HepG2 (cell line): ENCODE measurements around the gene NDST1. TPM values are rescaled to one million over a fixed set of nuclear protein-coding genes. Genes with fewer than 3 reads are reported as not detected.

Source experiments
- DMAP1 ChIP-seq: IDR thresholded peaks from 2 replicates; pipeline ENCODE4 v1.6.1; 2016
- FOXC1 ChIP-seq: sonication (generic); formaldehyde crosslinking; IDR thresholded peaks from 2 replicates; pipeline ENCODE4 v1.8.0; 2022; ENCODE audit warnings: mild to moderate bottlenecking, missing genetic modification reagents, borderline replicate concordance
- FOXJ3 ChIP-seq: sonication (generic); formaldehyde crosslinking; IDR thresholded peaks from 2 replicates; pipeline ENCODE4 v1.4.0; 2020; ENCODE audit warnings: missing genetic modification reagents, mild to moderate bottlenecking, borderline replicate concordance
- MAFF ChIP-seq: IDR thresholded peaks from 2 replicates; pipeline ENCODE4 v1.6.1; 2011; ENCODE audit warnings: low read depth, low read length, improper control_type of control experiment
- NCOA2 ChIP-seq: sonication (generic); formaldehyde crosslinking; IDR thresholded peaks from 2 replicates; pipeline ENCODE4 v1.8.0; 2022; ENCODE audit warnings: inconsistent platforms
- SALL1 ChIP-seq: sonication (generic); formaldehyde crosslinking; IDR thresholded peaks from 2 replicates; pipeline ENCODE4 v1.8.0; 2022; ENCODE audit warnings: mild to moderate bottlenecking, missing genetic modification reagents
- SMYD3 ChIP-seq: sonication (generic); formaldehyde crosslinking; IDR thresholded peaks from 2 replicates; pipeline ENCODE4 v1.8.1; 2023; ENCODE audit warnings: mild to moderate bottlenecking, missing genetic modification reagents
- SP2 ChIP-seq: sonication (generic); formaldehyde crosslinking; IDR thresholded peaks from 2 replicates; pipeline ENCODE4 v1.5.1; 2020; ENCODE audit warnings: mild to moderate bottlenecking, missing genetic modification reagents
- SP4 ChIP-seq: sonication (generic); formaldehyde crosslinking; IDR thresholded peaks from 2 replicates; pipeline ENCODE4 v1.8.1; 2023; ENCODE audit warnings: mild to moderate bottlenecking, missing genetic modification reagents
- SPEN ChIP-seq: sonication (generic); formaldehyde crosslinking; IDR thresholded peaks from 2 replicates; pipeline ENCODE4 v1.5.1; 2020; ENCODE audit warnings: low read depth, mild to moderate bottlenecking, missing genetic modification reagents
- TCF7 ChIP-seq: sonication (generic); IDR thresholded peaks from 2 replicates; pipeline ENCODE4 v1.6.1; 2016; ENCODE audit warnings: antibody characterized with exemption, low read depth
- TOE1 ChIP-seq: sonication (generic); formaldehyde crosslinking; IDR thresholded peaks from 2 replicates; pipeline ENCODE4 v1.4.0; 2020; ENCODE audit warnings: mild to moderate bottlenecking, missing genetic modification reagents
- ZBTB20 ChIP-seq: sonication (generic); formaldehyde crosslinking; IDR thresholded peaks from 2 replicates; pipeline ENCODE4 v1.8.1; 2023; ENCODE audit warnings: missing genetic modification reagents, low read depth, mild to moderate bottlenecking, borderline replicate concordance
- ZNF207 ChIP-seq: fragments of 450-650 bp; IDR thresholded peaks from 2 replicates; pipeline ENCODE4 v1.6.1; 2016; ENCODE audit warnings: antibody characterized with exemption, borderline replicate concordance
- ZNF24 ChIP-seq: fragments of 450-650 bp; IDR thresholded peaks from 2 replicates; pipeline ENCODE4 v1.6.1; 2017; ENCODE audit warnings: antibody characterized with exemption, mild to moderate bottlenecking
- ZNF441 ChIP-seq: sonication (generic); formaldehyde crosslinking; IDR thresholded peaks from 2 replicates; pipeline ENCODE4 v1.7.0; 2021; ENCODE audit warnings: missing genetic modification reagents, borderline replicate concordance
- ZNF549 ChIP-seq: sonication (generic); formaldehyde crosslinking; IDR thresholded peaks from 2 replicates; pipeline ENCODE4 v1.5.0; 2020; ENCODE audit warnings: missing genetic modification reagents
- ZNF614 ChIP-seq: IDR thresholded peaks from 2 replicates; pipeline ENCODE4 v1.6.1; 2018; ENCODE audit warnings: missing biosample characterization, missing genetic modification reagents, inconsistent platforms, borderline replicate concordance
- ZNF883 ChIP-seq: sonication (generic); formaldehyde crosslinking; IDR thresholded peaks from 2 replicates; pipeline ENCODE4 v1.5.1; 2020; ENCODE audit warnings: mild to moderate bottlenecking, missing genetic modification reagents; ENCODE audit errors: not compliant biosample characterization
- polyA plus RNA-seq, 8 experiments: library from polyadenylated mRNA; depleted of rRNA in 3 of 8; stranded (reverse) in 7 of 8; unstranded in 1 of 8; fragments of >200 nt; fragmentation: Illumina TruSeq in 4 of 8; extraction: Trizol in 4 of 8; gene quantifications; 2 replicates each; pipeline versions ENCODE4 v1.2.1 to v1.2.3, GENCODE V29; 2011 to 2016; ENCODE audit warnings: low read depth in 4 of 8, missing spikeins in 1 of 8, mixed read lengths in 1 of 8; ENCODE audit not compliant: insufficient read depth in 1 of 8
- total RNA-seq, 5 experiments: library from RNA; depleted of rRNA; stranded (reverse); fragments of >200 nt; fragmentation: Illumina TruSeq; extraction: Trizol; gene quantifications; 2 replicates each; pipeline ENCODE4 v1.2.3, GENCODE V29; 2016; ENCODE audit warnings: low read depth in 1 of 5
- TF ChIP-seq, protein P1 (sequence below): sonication (generic); formaldehyde crosslinking; IDR thresholded peaks from 2 replicates; pipeline ENCODE4 v1.4.0; 2020; ENCODE audit warnings: missing genetic modification reagents
- TF ChIP-seq, protein P2 (sequence below): sonication (generic); formaldehyde crosslinking; IDR thresholded peaks from 2 replicates; pipeline ENCODE4 v1.4.0; 2020; ENCODE audit warnings: missing genetic modification reagents
- TF ChIP-seq, protein P3 (sequence below): sonication (generic); formaldehyde crosslinking; IDR thresholded peaks from 2 replicates; pipeline ENCODE4 v1.4.0; 2020; ENCODE audit warnings: missing genetic modification reagents, borderline replicate concordance

NDST1 gene
- total and polyA plus RNA-seq, 2 of the 13 experiments (the other 11 are each of a cell fraction or from before 2014, with no cell fraction given): 23.8 to 26.2 TPM

DNA sequence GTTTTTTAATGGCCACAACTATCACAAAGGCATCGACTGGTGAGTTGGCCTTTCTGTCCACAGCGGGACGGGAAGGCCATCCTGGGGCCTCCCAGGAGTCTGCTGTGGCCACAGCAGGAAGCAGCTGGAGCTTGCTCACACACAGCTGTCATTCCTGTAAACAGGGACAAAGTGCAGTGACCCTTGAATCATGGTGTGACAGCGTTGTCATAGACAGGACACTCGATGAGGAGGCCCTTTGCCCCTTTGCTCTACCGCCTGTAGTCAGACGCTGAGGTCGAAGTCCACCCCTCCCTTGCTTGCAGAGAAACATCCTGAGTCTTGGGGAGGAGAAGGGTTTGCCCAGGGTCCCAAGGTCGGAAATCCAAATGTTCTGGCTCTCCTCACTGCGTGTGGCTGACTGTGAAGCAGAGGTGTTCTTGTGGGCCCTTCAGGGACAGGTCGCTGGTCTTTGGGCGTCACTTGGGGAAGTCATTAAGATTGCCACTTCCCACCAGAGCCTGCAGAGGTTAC is 35.1 kb downstream of the NDST1 start (continued):
- TF ChIP-seq SMYD3 (peak; percentile 65; the same call in 1 of the 2 replicates), SPEN (CRISPR knock-in tag) (peak; percentile 95), FOXJ3 (CRISPR knock-in tag) (peak; percentile 100), TOE1 (CRISPR knock-in tag) (peak; percentile 63; the same call in 1 of the 2 replicates), NCOA2 (CRISPR knock-in tag) (peak; percentile 99), MAFF (no peak; the same call in 1 of the 2 replicates), DMAP1 (CRISPR knock-in tag) (peak; percentile 88), ZNF24 (no peak), TCF7 (peak; percentile 87), ZBTB20 (CRISPR knock-in tag) (peak; percentile 99), ZNF441 (peak; percentile 77; the same call in 1 of the 2 replicates), ZNF207 (no peak), SALL1 (CRISPR knock-in tag) (peak; percentile 100), ZNF549 (CRISPR knock-in tag) (peak; percentile 99), SP4 (CRISPR knock-in tag) (peak; percentile 88), ZNF883 (CRISPR knock-in tag) (peak; percentile 82), FOXC1 (CRISPR knock-in tag) (peak; percentile 90), SP2 (CRISPR knock-in tag) (no peak), ZNF614 (peak; percentile 98)
- TF ChIP-seq, protein P1, sequence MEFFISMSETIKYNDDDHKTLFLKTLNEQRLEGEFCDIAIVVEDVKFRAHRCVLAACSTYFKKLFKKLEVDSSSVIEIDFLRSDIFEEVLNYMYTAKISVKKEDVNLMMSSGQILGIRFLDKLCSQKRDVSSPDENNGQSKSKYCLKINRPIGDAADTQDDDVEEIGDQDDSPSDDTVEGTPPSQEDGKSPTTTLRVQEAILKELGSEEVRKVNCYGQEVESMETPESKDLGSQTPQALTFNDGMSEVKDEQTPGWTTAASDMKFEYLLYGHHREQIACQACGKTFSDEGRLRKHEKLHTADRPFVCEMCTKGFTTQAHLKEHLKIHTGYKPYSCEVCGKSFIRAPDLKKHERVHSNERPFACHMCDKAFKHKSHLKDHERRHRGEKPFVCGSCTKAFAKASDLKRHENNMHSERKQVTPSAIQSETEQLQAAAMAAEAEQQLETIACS: no peak
- TF ChIP-seq, protein P2, sequence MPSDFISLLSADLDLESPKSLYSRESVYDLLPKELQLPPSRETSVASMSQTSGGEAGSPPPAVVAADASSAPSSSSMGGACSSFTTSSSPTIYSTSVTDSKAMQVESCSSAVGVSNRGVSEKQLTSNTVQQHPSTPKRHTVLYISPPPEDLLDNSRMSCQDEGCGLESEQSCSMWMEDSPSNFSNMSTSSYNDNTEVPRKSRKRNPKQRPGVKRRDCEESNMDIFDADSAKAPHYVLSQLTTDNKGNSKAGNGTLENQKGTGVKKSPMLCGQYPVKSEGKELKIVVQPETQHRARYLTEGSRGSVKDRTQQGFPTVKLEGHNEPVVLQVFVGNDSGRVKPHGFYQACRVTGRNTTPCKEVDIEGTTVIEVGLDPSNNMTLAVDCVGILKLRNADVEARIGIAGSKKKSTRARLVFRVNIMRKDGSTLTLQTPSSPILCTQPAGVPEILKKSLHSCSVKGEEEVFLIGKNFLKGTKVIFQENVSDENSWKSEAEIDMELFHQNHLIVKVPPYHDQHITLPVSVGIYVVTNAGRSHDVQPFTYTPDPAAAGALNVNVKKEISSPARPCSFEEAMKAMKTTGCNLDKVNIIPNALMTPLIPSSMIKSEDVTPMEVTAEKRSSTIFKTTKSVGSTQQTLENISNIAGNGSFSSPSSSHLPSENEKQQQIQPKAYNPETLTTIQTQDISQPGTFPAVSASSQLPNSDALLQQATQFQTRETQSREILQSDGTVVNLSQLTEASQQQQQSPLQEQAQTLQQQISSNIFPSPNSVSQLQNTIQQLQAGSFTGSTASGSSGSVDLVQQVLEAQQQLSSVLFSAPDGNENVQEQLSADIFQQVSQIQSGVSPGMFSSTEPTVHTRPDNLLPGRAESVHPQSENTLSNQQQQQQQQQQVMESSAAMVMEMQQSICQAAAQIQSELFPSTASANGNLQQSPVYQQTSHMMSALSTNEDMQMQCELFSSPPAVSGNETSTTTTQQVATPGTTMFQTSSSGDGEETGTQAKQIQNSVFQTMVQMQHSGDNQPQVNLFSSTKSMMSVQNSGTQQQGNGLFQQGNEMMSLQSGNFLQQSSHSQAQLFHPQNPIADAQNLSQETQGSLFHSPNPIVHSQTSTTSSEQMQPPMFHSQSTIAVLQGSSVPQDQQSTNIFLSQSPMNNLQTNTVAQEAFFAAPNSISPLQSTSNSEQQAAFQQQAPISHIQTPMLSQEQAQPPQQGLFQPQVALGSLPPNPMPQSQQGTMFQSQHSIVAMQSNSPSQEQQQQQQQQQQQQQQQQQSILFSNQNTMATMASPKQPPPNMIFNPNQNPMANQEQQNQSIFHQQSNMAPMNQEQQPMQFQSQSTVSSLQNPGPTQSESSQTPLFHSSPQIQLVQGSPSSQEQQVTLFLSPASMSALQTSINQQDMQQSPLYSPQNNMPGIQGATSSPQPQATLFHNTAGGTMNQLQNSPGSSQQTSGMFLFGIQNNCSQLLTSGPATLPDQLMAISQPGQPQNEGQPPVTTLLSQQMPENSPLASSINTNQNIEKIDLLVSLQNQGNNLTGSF (CRISPR knock-in tag): 0 out of 2 replicates have a peak, but pooled peaks have one; percentile 28
- TF ChIP-seq, protein P3, sequence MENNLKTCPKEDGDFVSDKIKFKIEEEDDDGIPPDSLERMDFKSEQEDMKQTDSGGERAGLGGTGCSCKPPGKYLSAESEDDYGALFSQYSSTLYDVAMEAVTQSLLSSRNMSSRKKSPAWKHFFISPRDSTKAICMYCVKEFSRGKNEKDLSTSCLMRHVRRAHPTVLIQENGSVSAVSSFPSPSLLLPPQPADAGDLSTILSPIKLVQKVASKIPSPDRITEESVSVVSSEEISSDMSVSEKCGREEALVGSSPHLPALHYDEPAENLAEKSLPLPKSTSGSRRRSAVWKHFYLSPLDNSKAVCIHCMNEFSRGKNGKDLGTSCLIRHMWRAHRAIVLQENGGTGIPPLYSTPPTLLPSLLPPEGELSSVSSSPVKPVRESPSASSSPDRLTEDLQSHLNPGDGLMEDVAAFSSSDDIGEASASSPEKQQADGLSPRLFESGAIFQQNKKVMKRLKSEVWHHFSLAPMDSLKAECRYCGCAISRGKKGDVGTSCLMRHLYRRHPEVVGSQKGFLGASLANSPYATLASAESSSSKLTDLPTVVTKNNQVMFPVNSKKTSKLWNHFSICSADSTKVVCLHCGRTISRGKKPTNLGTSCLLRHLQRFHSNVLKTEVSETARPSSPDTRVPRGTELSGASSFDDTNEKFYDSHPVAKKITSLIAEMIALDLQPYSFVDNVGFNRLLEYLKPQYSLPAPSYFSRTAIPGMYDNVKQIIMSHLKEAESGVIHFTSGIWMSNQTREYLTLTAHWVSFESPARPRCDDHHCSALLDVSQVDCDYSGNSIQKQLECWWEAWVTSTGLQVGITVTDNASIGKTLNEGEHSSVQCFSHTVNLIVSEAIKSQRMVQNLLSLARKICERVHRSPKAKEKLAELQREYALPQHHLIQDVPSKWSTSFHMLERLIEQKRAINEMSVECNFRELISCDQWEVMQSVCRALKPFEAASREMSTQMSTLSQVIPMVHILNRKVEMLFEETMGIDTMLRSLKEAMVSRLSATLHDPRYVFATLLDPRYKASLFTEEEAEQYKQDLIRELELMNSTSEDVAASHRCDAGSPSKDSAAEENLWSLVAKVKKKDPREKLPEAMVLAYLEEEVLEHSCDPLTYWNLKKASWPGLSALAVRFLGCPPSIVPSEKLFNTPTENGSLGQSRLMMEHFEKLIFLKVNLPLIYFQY (CRISPR knock-in tag): peak; percentile 78
